ENCODE measurements around the gene GET4.
"Not testable (repeated sequence)": the region's sequence is repeated elsewhere in the genome, so short reads cannot be mapped to it uniquely, and the experiment has no call there.

- not testable (repeated sequence) for TF ChIP-seq CTCF (IDR thresholded peaks at IDR 0.05; ENCODE audit: low read depth, low read length, missing input control); RXRA (IDR thresholded peaks at IDR 0.05); YY1 (IDR thresholded peaks at IDR 0.05); RAD21 (IDR thresholded peaks at IDR 0.05)
- TF ChIP-seq, protein P1, sequence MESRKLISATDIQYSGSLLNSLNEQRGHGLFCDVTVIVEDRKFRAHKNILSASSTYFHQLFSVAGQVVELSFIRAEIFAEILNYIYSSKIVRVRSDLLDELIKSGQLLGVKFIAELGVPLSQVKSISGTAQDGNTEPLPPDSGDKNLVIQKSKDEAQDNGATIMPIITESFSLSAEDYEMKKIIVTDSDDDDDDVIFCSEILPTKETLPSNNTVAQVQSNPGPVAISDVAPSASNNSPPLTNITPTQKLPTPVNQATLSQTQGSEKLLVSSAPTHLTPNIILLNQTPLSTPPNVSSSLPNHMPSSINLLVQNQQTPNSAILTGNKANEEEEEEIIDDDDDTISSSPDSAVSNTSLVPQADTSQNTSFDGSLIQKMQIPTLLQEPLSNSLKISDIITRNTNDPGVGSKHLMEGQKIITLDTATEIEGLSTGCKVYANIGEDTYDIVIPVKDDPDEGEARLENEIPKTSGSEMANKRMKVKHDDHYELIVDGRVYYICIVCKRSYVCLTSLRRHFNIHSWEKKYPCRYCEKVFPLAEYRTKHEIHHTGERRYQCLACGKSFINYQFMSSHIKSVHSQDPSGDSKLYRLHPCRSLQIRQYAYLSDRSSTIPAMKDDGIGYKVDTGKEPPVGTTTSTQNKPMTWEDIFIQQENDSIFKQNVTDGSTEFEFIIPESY (IDR thresholded peaks at IDR 0.05), result not testable (repeated sequence)
These were observed 28.6 kb upstream of the GET4 start for GRCh38 chr7:847728-848127.
